HCT116 (cell line): ENCODE measurements around the gene DNAJC1.

Experiments used
- EZH2 ChIP-seq: fragments of 200-600 bp; sonication (generic); IDR thresholded peaks from 2 replicates; pipeline ENCODE4 v1.6.1; 2017; ENCODE audit warnings: antibody characterized with exemption, mixed run types
- POLR2AphosphoS5 ChIP-seq: IDR thresholded peaks from 2 replicates; pipeline ENCODE4 v1.6.1; 2011; ENCODE audit warnings: mild to moderate bottlenecking, low read depth, low read length, moderate library complexity
- TF ChIP-seq, protein P1 (sequence below), 3 experiments: fragments of 200-600 bp in 1 of 3; sonication (generic) in 1 of 3; IDR thresholded peaks in 2 of 3; conservative IDR thresholded peaks in 1 of 3; 2 replicates each; pipeline ENCODE4 v1.5.1; 2012 to 2017; ENCODE audit warnings: low read depth in 2 of 3, low read length in 2 of 3, antibody characterized with exemption in 1 of 3, borderline replicate concordance in 1 of 3, control low read depth in 1 of 3, mild to moderate bottlenecking in 1 of 3, mixed read lengths in 1 of 3, mixed run types in 1 of 3, moderate library complexity in 1 of 3; ENCODE audit not compliant: insufficient read depth in 1 of 3
- TF ChIP-seq, protein P2 (sequence below): IDR thresholded peaks from 2 replicates; pipeline ENCODE4 v1.6.1; 2012

DNA sequence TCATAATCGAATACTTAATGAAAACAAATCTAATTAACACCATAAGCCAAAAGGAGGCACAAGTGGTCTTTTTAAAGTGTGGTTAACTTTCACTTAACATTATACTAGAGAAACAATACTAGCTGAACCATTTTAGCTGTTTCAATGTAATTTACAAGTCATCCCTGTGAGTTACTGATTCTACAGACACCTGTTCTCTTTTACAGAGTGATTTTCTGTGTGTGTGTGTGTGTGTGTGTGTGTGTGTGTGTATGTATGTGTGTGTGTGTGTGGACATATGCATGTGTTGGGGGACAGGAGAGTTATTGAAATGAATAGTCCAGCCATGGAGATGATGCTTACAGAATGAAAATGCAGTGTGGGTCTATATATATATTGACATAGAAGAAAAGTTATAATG lies 200.2 kb downstream of the DNAJC1 start:
- TF ChIP-seq EZH2 (no peak), POLR2AphosphoS5 (no peak)
- TF ChIP-seq, protein P1, sequence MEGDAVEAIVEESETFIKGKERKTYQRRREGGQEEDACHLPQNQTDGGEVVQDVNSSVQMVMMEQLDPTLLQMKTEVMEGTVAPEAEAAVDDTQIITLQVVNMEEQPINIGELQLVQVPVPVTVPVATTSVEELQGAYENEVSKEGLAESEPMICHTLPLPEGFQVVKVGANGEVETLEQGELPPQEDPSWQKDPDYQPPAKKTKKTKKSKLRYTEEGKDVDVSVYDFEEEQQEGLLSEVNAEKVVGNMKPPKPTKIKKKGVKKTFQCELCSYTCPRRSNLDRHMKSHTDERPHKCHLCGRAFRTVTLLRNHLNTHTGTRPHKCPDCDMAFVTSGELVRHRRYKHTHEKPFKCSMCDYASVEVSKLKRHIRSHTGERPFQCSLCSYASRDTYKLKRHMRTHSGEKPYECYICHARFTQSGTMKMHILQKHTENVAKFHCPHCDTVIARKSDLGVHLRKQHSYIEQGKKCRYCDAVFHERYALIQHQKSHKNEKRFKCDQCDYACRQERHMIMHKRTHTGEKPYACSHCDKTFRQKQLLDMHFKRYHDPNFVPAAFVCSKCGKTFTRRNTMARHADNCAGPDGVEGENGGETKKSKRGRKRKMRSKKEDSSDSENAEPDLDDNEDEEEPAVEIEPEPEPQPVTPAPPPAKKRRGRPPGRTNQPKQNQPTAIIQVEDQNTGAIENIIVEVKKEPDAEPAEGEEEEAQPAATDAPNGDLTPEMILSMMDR (IDR thresholded peaks at IDR 0.05 in 2 of 3, conservative IDR thresholded peaks at IDR 0.05 in 1 of 3; ENCODE audit: borderline replicate concordance in 1 of 3, insufficient read depth in 1 of 3, low read depth in 2 of 3, low read length in 2 of 3) = no peak
- TF ChIP-seq, protein P2, sequence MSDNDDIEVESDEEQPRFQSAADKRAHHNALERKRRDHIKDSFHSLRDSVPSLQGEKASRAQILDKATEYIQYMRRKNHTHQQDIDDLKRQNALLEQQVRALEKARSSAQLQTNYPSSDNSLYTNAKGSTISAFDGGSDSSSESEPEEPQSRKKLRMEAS = no peak
